ENCODE measurements around the gene GRAMD1B.

The GRAMD1B gene

GRCh38 chr11:123607781-123608180 is 177.7 kb downstream of the GRAMD1B start:
- H3K27me3 ChIP-seq (ENCODE audit: control insufficient read depth, low read length) = no peaks in the 10 kb centered on the region
- no peak overlapping the region for H3K4me2 ChIP-seq (ENCODE audit: low read length)
- H3K79me2 ChIP-seq (ENCODE audit: control insufficient read depth, low read length) = no peaks in the 10 kb centered on the region
- H3F3A ChIP-seq (ENCODE audit: control insufficient read depth, insufficient read depth) = no peaks in the 10 kb centered on the region
- TF ChIP-seq EZH2phosphoT487 (IDR thresholded peaks at IDR 0.05; ENCODE audit: borderline replicate concordance, low read length) (no peak), CTCF (IDR thresholded peaks at IDR 0.05; ENCODE audit: low read depth, low read length, poor library complexity, severe bottlenecking) (no peak)
- no peaks in the 10 kb centered on the region for H3K4me1 ChIP-seq (ENCODE audit: control insufficient read depth, low read length)
- no peaks in the 10 kb centered on the region for H3K36me3 ChIP-seq (ENCODE audit: control insufficient read depth, low read length)
- no peak overlapping the region for H3K4me3 ChIP-seq (ENCODE audit: low read length)
- H3K27ac ChIP-seq (ENCODE audit: low read depth, low read length) = no peak overlapping the region
- H3K9me2 ChIP-seq (replicated peaks; ENCODE audit: control insufficient read depth, low read length) = no peaks in the 10 kb centered on the region
- H3K9me3 ChIP-seq (ENCODE audit: control insufficient read depth, insufficient read depth, low read length) = no peaks in the 10 kb centered on the region
- H4K20me1 ChIP-seq (ENCODE audit: control insufficient read depth, insufficient read depth, low read depth, low read length) = no peaks in the 10 kb centered on the region

GRCh38 chr11:123608371-123608770 is 178.3 kb downstream of the GRAMD1B start:
- H3K79me2 ChIP-seq (ENCODE audit: control insufficient read depth, low read length) = no peaks in the 10 kb centered on the region
- H3K27me3 ChIP-seq (ENCODE audit: control insufficient read depth, low read length) = no peaks in the 10 kb centered on the region
- no peaks in the 10 kb centered on the region for H3K36me3 ChIP-seq (ENCODE audit: control insufficient read depth, low read length)
- no peaks in the 10 kb centered on the region for H3K9me3 ChIP-seq (ENCODE audit: control insufficient read depth, insufficient read depth, low read length)
- H3K4me1 ChIP-seq (ENCODE audit: control insufficient read depth, low read length) = no peaks in the 10 kb centered on the region
- no peak overlapping the region for H3K27ac ChIP-seq (ENCODE audit: low read depth, low read length)
- H3K9me2 ChIP-seq (replicated peaks; ENCODE audit: control insufficient read depth, low read length) = no peaks in the 10 kb centered on the region
- no peak overlapping the region for H3K4me2 ChIP-seq (ENCODE audit: low read length)
- H3K4me3 ChIP-seq (ENCODE audit: low read length) = no peak overlapping the region
- TF ChIP-seq EZH2phosphoT487 (IDR thresholded peaks at IDR 0.05; ENCODE audit: borderline replicate concordance, low read length) = no peak
- no peak for TF ChIP-seq CTCF (IDR thresholded peaks at IDR 0.05; ENCODE audit: low read depth, low read length, poor library complexity, severe bottlenecking)
- H3F3A ChIP-seq (ENCODE audit: control insufficient read depth, insufficient read depth) = no peaks in the 10 kb centered on the region
- no peaks in the 10 kb centered on the region for H4K20me1 ChIP-seq (ENCODE audit: control insufficient read depth, insufficient read depth, low read depth, low read length)

GRCh38 chr11:123608945-123609344 is 178.9 kb downstream of the GRAMD1B start:
- Histone ChIP-seq H3K4me2 (ENCODE audit: low read length) (no peak overlapping the region), H4K20me1 (ENCODE audit: control insufficient read depth, insufficient read depth, low read depth, low read length) (no peaks in the 10 kb centered on the region), H3K27ac (ENCODE audit: low read depth, low read length) (no peak overlapping the region), H3K9me3 (ENCODE audit: control insufficient read depth, insufficient read depth, low read length) (no peaks in the 10 kb centered on the region), H3K36me3 (ENCODE audit: control insufficient read depth, low read length) (no peaks in the 10 kb centered on the region), H3K4me1 (ENCODE audit: control insufficient read depth, low read length) (no peaks in the 10 kb centered on the region), H3K4me3 (ENCODE audit: low read length) (no peak overlapping the region), H3K27me3 (ENCODE audit: control insufficient read depth, low read length) (no peaks in the 10 kb centered on the region), H3K79me2 (ENCODE audit: control insufficient read depth, low read length) (no peaks in the 10 kb centered on the region), H3K9me2 (replicated peaks; ENCODE audit: control insufficient read depth, low read length) (no peaks in the 10 kb centered on the region), H3F3A (ENCODE audit: control insufficient read depth, insufficient read depth) (no peaks in the 10 kb centered on the region)
- TF ChIP-seq EZH2phosphoT487 (IDR thresholded peaks at IDR 0.05; ENCODE audit: borderline replicate concordance, low read length) (no peak), CTCF (IDR thresholded peaks at IDR 0.05; ENCODE audit: low read depth, low read length, poor library complexity, severe bottlenecking) (no peak)

- no peak for TF ChIP-seq CTCF (IDR thresholded peaks at IDR 0.05; ENCODE audit: low read depth, low read length, poor library complexity, severe bottlenecking)
- no peak for TF ChIP-seq EZH2phosphoT487 (IDR thresholded peaks at IDR 0.05; ENCODE audit: borderline replicate concordance, low read length)
- Histone ChIP-seq H3F3A (ENCODE audit: control insufficient read depth, insufficient read depth) (no peaks in the 10 kb centered on the region), H3K27me3 (ENCODE audit: control insufficient read depth, low read length) (no peaks in the 10 kb centered on the region), H3K9me3 (ENCODE audit: control insufficient read depth, insufficient read depth, low read length) (no peaks in the 10 kb centered on the region), H3K36me3 (ENCODE audit: control insufficient read depth, low read length) (no peaks in the 10 kb centered on the region), H3K4me3 (ENCODE audit: low read length) (no peak overlapping the region), H4K20me1 (ENCODE audit: control insufficient read depth, insufficient read depth, low read depth, low read length) (no peaks in the 10 kb centered on the region), H3K4me2 (ENCODE audit: low read length) (no peak overlapping the region), H3K9me2 (replicated peaks; ENCODE audit: control insufficient read depth, low read length) (no peaks in the 10 kb centered on the region), H3K27ac (ENCODE audit: low read depth, low read length) (no peak overlapping the region), H3K79me2 (ENCODE audit: control insufficient read depth, low read length) (no peaks in the 10 kb centered on the region), H3K4me1 (ENCODE audit: control insufficient read depth, low read length) (no peaks in the 10 kb centered on the region)
These were observed 181.6 kb downstream of the GRAMD1B start for GRCh38 chr11:123611698-123612097.

All from DOHH2 (cell line).